Hematopoietic multipotent progenitor cell treated with erythropoietin and hydrocortisone succinate and interleukin-3 and kit ligand, for 15 days (in vitro differentiated cells): Measurements from ENCODE around the gene RBFOX2.
"Not testable (repeated sequence)": the region's sequence is repeated elsewhere in the genome, so short reads cannot be mapped to it uniquely, and the experiment has no call there.

Experiments
- DNase-seq: peaks from one replicate; pipeline ENCODE4 v3.0.0-alpha.2; 2015; ENCODE audit warnings: low spot score

Gene RBFOX2

DNA sequence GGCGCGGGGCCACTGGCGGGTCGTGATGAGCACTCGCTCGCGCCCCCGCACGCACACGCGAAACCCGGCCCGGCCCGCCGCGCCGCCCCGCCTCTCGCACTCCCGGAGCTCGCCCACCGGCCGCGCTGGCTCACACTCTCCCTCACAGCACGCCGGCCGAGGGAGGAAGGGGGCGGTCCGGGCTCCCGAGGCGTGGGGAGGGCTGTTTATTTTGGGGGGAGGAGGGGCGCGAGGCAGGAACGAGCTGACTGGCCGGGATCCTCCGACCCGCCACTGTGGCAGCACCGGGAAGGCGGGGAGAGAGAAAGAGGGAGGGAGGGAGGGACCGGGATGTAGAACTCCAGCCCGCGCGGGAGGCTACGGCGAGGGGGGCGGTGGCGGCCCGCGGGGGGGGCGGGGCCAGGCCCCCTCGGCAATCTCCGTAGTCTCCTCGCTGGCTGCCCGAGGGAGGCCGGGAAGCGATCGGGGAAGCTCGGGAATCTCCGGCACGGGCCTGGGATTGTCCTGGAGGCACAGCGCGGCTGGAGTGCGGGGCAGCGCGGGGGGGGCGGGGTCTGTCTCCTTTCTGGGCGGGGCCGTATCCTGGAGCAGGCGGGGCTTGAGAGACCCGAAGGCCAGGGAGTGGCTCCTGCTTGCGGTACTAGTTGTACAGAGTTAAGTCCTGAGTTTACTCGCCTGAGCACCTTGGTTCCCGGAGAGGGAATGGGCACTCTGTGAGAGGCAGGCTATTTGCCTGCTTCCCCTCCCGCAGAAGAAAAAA, at the start of gene RBFOX2:
Gene RBFOX2, minus strand, starts transcription at position 179 of the 760 bp plus-strand sequence. CDS start 399 bp downstream, outside the sequence.
- peak; percentile 65 for DNase-seq

DNA sequence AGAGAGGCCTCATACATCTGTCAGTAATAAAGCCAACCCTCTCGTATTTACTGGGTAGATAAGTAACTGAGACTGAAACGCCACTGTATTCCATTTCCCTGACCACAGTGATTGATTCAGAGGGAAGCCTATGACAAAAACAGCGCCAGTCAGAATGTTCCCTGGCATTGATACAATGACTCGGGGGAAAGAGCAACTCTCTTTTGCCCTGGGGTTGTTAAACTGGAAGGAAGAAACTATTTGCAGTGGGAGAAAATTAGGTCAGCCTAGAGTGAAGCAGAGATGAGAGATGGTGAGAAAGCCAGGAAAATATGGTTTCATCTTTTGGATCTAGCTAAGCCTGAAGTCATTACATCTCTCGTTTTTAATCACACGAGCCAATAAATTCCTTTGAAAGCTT, 48.6 kb upstream of the RBFOX2 start:
- DNase-seq, result no peak

GRCh38 chr22:36075724-36076123, 47.1 kb upstream of the RBFOX2 start:
- no peak for DNase-seq

DNA sequence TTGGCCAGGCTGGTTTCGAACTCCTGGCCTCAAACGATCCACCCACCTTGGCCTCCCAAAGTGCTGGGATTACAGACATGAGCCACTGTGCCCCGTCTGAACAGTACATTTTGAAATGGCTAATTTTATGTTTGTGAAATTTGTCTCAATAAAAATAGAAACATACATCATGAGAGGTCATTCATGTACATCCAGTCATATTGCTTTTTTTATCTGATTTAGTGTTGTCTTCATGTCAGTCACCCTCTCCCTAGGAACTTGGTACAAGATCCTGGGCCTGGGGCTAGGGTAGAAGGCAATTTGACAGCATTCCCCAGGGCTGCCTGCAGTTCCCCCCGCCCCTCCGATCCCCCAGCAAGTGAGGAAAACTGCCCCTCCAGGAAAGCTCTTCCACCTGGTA, 46.6 kb upstream of the RBFOX2 start:
- DNase-seq, result no peak

GRCh38 chr22:36073476-36073875, 44.9 kb upstream of the RBFOX2 start:
- no peak for DNase-seq

GRCh38 chr22:36070645-36071044, 42.0 kb upstream of the RBFOX2 start:
- DNase-seq, result not testable (repeated sequence)

GRCh38 chr22:36069368-36069767, 40.7 kb upstream of the RBFOX2 start:
- no peak for DNase-seq

GRCh38 chr22:36068776-36069344, 40.2 kb upstream of the RBFOX2 start:
- no peak for DNase-seq

DNA sequence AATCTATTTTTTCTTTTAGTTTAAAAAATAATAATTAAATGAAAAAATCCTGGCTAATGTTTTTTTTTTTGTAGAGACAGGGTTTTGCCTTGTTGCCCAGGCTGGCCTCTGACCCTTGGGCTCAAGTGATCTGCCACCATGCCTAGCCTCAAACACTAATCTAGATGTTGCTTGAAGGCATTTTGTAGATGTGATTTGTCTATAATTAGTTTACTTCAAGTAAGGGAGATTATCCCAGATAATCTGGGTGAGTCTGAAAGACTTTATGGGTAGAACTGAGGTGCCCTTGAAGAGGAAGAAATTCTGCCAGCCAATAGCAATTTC, 38.6 kb upstream of the RBFOX2 start:
- no peak for DNase-seq

GRCh38 chr22:36065775-36066544, 37.3 kb upstream of the RBFOX2 start:
- peak; percentile 65 for DNase-seq

DNA sequence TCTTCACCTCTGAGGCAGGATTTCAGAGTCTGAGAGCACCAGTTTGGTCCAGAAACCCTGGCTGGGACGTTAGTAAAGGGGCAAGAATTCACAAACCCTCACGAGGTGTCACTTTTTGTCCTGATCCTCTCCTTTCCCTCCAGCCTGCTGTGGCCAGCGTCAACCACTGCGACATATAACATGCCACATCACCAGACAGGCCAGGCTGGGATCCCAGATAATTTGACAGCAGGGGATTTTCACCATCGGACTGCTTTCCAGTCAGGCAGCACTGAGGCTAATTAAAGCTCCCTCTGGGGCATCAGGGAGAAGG, 36.8 kb upstream of the RBFOX2 start:
- DNase-seq, result no peak

DNA sequence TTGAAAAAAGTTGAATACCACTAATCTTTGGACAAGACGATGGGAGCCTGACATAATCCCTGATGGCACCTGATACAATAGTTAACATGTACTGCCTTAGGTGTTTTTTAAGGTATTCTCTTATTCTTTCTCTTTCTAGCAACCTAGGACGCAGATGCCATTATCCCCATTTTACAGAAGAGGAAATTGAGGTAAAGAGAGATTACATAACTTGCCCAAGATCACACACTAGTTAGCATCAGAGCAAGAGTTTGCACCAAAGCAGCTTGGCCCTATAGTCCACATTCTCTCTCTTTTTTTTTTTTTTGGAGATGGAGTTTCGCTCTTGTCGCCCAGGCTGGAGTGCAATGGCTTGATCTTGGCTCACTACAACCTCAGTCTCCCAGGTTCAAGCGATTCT, 35.7 kb upstream of the RBFOX2 start:
- DNase-seq, result no peak

DNA sequence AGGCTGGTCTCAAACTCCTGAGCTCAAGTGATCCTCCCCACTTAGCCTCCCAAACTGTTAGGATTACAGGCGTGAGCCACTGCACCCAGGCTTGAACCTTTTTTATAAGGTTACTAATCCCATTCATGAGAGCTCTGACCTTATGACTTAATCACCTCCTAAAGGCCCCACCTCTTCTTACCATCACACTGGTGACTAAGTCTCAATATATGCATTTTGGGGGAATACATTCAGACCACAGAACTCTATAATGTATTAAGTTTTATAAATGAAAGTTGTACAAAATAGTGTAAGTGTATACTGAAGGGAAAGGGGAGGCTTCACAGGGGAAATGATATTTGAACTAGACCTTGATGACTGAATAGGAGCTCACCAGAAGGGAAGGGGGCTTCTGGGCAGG, 28.4 kb upstream of the RBFOX2 start:
- no peak for DNase-seq

DNA sequence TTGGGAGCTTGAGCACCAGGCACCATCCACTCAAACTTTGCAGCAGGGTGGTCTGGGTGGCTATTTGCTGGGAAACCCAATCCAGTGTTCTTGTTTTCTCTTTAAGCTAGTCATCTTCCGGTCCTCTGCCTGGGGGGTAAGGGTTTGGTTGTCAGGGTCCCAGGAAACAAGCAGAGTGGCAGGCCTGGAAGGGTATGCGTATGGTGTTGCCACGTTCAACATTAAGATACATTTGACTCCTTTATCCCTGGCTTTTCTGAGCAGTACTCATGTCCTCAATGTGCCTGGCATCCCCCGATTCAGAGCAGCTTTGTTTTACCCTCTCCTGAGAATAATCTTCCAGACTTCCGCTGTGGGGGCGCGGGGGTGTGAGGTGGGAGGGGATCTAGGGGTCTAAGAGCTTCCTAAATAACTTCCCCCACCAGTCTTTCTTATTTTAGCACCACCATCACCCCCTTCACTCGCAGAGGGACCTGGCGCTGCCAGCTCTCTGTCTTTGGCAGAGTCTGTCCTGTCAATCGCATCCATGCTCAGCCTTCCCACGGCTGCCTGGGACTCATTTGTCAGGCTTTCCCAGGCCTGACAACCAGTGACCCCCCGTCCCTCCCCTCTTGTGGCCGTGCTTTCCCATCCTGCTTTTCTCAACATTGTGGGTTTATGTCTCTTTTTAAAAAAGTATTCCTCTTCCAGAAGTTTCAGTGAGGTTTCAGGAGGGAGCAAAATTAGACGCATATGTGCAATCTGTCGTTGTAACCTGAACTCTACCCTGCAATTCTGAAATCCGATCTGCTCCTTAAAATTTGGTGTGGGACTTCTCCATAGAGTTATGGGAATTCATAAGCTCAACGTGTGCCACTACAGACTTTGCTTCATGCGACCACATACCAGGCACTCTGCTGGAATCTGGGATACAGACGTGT, 27.0 kb upstream of the RBFOX2 start:
- no peak for DNase-seq

GRCh38 chr22:36054446-36054845, 25.8 kb upstream of the RBFOX2 start:
- DNase-seq, result not testable (repeated sequence)

DNA sequence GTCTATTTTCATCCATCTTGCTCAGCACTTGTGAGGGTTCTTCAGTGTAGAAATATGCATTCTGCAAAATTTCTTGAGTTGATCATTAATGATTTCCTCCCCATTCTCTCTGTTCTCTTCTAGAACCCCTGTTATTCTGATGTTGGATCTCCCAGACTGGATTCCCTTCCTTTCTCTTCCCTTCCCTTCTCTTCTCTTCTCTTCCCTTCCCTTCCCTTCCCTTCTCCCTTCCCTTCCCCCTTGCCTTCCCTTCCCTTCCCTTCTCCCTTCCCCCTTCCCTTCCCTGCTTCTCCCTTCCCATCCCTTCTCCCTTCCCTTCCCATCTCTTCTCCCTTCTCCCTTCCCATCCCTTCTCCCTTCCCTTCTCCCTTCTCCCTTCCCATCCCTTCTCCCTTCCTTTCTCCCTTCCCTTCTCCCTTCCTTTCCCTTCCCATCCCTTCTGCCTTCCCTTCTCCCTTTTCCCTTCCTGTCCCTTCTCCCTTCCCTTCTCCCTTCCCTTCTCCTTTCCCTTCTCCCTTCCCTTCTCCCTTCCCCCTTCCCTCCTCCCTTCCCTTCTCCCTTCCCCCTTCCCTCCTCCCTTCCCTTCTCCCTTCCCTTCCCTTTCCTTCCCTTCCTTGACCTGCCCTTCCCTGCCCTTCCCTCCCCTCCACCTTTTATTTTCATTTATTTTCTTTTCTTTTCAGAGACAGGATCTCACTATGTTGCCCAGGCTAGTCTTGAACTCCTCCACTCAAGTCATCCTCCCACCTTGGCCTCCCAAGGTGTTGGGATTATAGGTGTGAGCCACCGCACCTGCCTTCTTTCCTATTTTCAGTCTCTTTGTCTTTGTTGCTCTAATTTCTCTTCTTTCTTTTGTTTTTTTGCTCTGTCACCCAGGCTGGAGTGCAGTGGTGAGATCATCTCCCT, 24.9 kb upstream of the RBFOX2 start:
- DNase-seq, result no peak

- peak; percentile 52 for DNase-seq
These were observed 23.9 kb upstream of the RBFOX2 start for GRCh38 chr22:36052505-36052941.

DNA sequence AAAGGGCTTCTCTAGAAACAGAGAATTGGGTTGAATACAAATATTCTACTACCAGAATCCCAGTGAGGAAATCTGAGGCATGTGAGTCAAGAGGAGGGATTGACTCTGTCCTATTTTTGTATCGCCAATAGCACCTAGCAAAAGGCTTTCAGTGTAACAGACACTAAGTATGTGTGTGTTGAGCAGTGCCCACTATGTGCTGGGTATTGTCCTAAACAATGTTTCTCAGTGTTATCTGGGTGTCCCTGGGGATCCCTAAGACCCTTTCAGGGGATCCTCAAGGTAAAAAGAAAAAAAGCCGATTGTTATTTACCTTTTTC, 21.0 kb upstream of the RBFOX2 start:
- no peak for DNase-seq

- no peak for DNase-seq
These were observed 20.5 kb upstream of the RBFOX2 start for GRCh38 chr22:36048911-36049677.

- not testable (repeated sequence) for DNase-seq
These were observed 15.9 kb upstream of the RBFOX2 start for GRCh38 chr22:36044517-36044916.

DNA sequence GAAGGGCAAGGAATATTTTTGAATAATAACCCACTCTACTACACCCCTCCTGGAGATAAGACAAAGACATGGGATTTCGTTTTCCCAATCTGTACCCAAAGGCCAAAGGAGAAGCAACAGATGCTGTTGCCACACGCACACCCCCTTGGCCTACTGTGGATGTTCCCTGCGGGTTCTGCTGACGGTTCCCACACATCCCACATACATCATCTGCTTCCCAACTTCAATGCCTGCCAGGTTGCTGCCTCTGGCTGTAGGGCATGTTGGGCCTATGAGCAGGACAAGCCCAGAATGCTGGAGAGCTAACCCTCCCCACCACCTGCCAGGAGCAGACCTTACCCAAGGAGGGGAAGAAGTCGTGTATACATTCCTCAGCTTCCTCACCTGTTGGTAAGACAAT, 13.6 kb upstream of the RBFOX2 start:
- no peak for DNase-seq
